Measurements from ENCODE around the gene SLC22A16. TPM values are rescaled to one million over a fixed set of nuclear protein-coding genes. Genes with fewer than 3 reads are reported as not detected.

The SLC22A16 gene
- total and polyA plus RNA-seq, 2 experiments from 2014 or later: not detected

DNA sequence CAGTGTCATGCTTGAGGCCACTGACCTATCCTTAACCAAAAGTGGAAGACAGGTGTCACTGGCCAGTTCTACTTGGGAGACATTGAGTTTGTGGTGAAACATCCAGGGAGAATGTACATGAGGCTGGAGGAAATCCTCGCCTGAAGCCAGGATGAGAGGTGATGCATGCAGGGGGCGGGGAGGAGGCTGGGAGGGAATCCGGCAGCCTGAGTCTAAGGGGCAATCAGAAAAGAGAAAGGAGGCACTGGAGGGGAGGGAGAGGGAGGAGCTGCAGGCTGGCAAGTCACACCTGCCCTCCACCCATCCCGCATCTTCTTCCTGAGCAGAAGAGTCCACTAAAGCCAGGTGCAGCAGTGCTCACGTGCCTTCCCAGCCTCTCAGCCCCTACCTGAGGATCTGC lies 46.2 kb downstream of the SLC22A16 start:
- no peaks in the 10 kb centered on the region for H3K36me3 ChIP-seq (ENCODE audit: low read depth)

DNA sequence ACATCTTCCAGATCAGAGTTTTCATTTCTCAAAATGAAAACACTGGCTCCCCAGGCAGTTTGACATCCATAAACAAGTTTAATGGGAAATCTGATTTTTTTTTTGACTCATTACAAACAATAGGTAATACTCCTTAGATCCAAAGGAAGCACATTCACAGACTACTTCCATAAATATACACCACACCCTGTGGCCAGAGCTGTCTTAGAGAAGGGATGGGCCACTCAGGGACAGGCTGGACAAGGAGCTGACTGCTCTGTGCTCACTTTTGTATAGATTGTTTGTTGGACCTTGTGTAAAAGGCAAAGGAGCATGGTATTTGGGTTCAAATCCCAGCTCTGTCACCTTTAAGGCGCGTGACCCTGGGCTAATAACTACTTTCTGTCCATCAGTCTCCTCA lies 48.3 kb downstream of the SLC22A16 start:
- no peaks in the 10 kb centered on the region for H4K20me1 ChIP-seq (ENCODE audit: insufficient read depth)
- no peak overlapping the region for H3K4me2 ChIP-seq (ENCODE audit: unreplicated experiment)
- H3K9me2 ChIP-seq (ENCODE audit: insufficient read depth): no peaks in the 10 kb centered on the region
- in situ Hi-C loops (cut with MboI): no loop called here
- TF ChIP-seq EZH2 (IDR thresholded peaks at IDR 0.05; ENCODE audit: insufficient read depth, poor library complexity, severe bottlenecking): no peak
- no peak for TF ChIP-seq EZH2phosphoT487 (IDR thresholded peaks at IDR 0.05; ENCODE audit: insufficient read depth, low read depth)
- no peaks in the 10 kb centered on the region for H3K36me3 ChIP-seq (ENCODE audit: low read depth)
- no peaks in the 10 kb centered on the region for H3F3A ChIP-seq (ENCODE audit: insufficient read depth)
- H3K4me1 ChIP-seq (ENCODE audit: insufficient read depth): no peaks in the 10 kb centered on the region
- no peak overlapping the region for H3K9ac ChIP-seq
- H3K27ac ChIP-seq: no peak overlapping the region
- H3K4me3 ChIP-seq: no peak overlapping the region
- no peak for DNase-seq
- H3K79me2 ChIP-seq (ENCODE audit: insufficient read depth): no peaks in the 10 kb centered on the region
- no peaks in the 10 kb centered on the region for H3K9me3 ChIP-seq (ENCODE audit: low read depth)
- 88 to 92% methylated on average over 2 of the region's 2 CpGs for WGBS, 2 experiments (ENCODE audit: low coverage in 1 of 2, low lambda C conversion rate in 2 of 2, missing lambda C conversion rate in 2 of 2)
- H3K27me3 ChIP-seq (replicated peaks; ENCODE audit: insufficient read depth): peaks cover 18% of the 10 kb centered on the region
- H2AFZ ChIP-seq: no peak overlapping the region

More for the DNA sequence above, 46.2 kb downstream of the SLC22A16 start:
- Histone ChIP-seq H3K27ac (no peak overlapping the region), H4K20me1 (ENCODE audit: insufficient read depth) (no peaks in the 10 kb centered on the region), H3K9ac (no peak overlapping the region), H3K27me3 (replicated peaks; ENCODE audit: insufficient read depth) (peaks cover 5% of the 10 kb centered on the region; the same call in 1 of the 2 replicates), H2AFZ (no peak overlapping the region), H3K4me1 (ENCODE audit: insufficient read depth) (no peaks in the 10 kb centered on the region), H3K4me2 (ENCODE audit: unreplicated experiment) (no peak overlapping the region), H3K79me2 (ENCODE audit: insufficient read depth) (no peaks in the 10 kb centered on the region), H3F3A (ENCODE audit: insufficient read depth) (no peaks in the 10 kb centered on the region), H3K9me3 (ENCODE audit: low read depth) (no peaks in the 10 kb centered on the region), H3K9me2 (ENCODE audit: insufficient read depth) (no peaks in the 10 kb centered on the region), H3K4me3 (no peak overlapping the region)
- no peak for DNase-seq
- no peak for TF ChIP-seq EZH2 (IDR thresholded peaks at IDR 0.05; ENCODE audit: insufficient read depth, poor library complexity, severe bottlenecking)
- TF ChIP-seq EZH2phosphoT487 (IDR thresholded peaks at IDR 0.05; ENCODE audit: insufficient read depth, low read depth): no peak
- in situ Hi-C loops (cut with MboI): no loop called here
- WGBS, 2 experiments (ENCODE audit: low coverage in 1 of 2, low lambda C conversion rate in 2 of 2, missing lambda C conversion rate in 2 of 2): 22 to 29% methylated on average over 5 of the region's 5 CpGs

DNA sequence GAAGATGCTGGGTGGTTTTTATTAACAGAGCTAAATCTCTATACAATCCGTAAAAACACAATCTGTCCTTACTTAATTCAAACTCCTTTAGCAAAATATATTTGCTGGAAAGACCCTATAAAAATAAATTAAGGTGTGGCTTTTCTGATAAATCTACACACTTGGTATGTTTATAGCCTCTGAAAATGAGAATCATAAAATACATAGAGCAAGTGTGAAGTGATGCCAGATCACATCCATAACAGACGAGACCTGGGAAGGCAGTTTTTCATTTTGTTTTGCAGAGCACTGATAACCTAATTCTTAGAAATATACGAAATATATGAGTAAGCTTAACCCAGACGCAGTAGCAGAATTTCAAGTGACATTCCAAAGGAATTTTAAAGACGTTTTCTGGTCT lies 50.6 kb downstream of the SLC22A16 start:
- no peaks in the 10 kb centered on the region for H3K9me3 ChIP-seq (ENCODE audit: low read depth)
- no peaks in the 10 kb centered on the region for H3K4me1 ChIP-seq (ENCODE audit: insufficient read depth)
- H3K4me3 ChIP-seq: no peak overlapping the region
- H3K9me2 ChIP-seq (ENCODE audit: insufficient read depth): no peaks in the 10 kb centered on the region
- H4K20me1 ChIP-seq (ENCODE audit: insufficient read depth): no peaks in the 10 kb centered on the region
- peaks cover 19% of the 10 kb centered on the region for H3K27me3 ChIP-seq (replicated peaks; ENCODE audit: insufficient read depth)
- no peaks in the 10 kb centered on the region for H3K79me2 ChIP-seq (ENCODE audit: insufficient read depth)
- H3K4me2 ChIP-seq (ENCODE audit: unreplicated experiment): no peak overlapping the region
- in situ Hi-C loops (cut with MboI): no loop called here
- no peak overlapping the region for H3K9ac ChIP-seq
- no peaks in the 10 kb centered on the region for H3K36me3 ChIP-seq (ENCODE audit: low read depth)
- TF ChIP-seq EZH2 (IDR thresholded peaks at IDR 0.05; ENCODE audit: insufficient read depth, poor library complexity, severe bottlenecking): no peak
- TF ChIP-seq EZH2phosphoT487 (IDR thresholded peaks at IDR 0.05; ENCODE audit: insufficient read depth, low read depth): no peak
- H3K27ac ChIP-seq: no peak overlapping the region
- no peak overlapping the region for H2AFZ ChIP-seq
- 23 to 25% methylated on average over 5 of the region's 5 CpGs for WGBS, 2 experiments (ENCODE audit: low coverage in 1 of 2, low lambda C conversion rate in 2 of 2, missing lambda C conversion rate in 2 of 2)
- no peaks in the 10 kb centered on the region for H3F3A ChIP-seq (ENCODE audit: insufficient read depth)
- DNase-seq: no peak

DNA sequence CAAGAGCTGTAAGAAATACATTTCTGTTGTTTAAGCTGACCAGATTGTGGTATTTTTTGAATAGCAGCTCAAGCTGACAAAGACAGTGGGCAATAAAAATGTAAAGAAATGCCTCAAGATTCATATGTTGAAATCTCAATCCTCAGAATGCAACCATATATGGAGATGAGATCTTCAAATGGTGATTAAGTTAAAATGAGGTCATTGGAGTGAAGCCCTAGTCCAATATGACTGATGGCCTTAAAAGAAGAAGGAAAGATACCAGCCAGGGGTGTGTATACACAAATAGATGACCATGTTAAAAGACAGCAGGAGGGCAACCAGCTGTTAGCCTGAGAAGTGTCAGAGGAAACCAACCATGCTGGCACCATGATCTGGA lies 54.0 kb downstream of the SLC22A16 start:
- TF ChIP-seq EZH2phosphoT487 (IDR thresholded peaks at IDR 0.05; ENCODE audit: insufficient read depth, low read depth) (no peak), EZH2 (IDR thresholded peaks at IDR 0.05; ENCODE audit: insufficient read depth, poor library complexity, severe bottlenecking) (no peak)
- no peaks in the 10 kb centered on the region for H3K4me1 ChIP-seq (ENCODE audit: insufficient read depth)
- H2AFZ ChIP-seq: no peak overlapping the region
- H3K36me3 ChIP-seq (ENCODE audit: low read depth): no peaks in the 10 kb centered on the region
- H3F3A ChIP-seq (ENCODE audit: insufficient read depth): no peaks in the 10 kb centered on the region
- DNase-seq: no peak
- H3K9me3 ChIP-seq (ENCODE audit: low read depth): no peaks in the 10 kb centered on the region
- no peak overlapping the region for H3K4me3 ChIP-seq
- in situ Hi-C loops (cut with MboI): no loop called here
- no peaks in the 10 kb centered on the region for H3K79me2 ChIP-seq (ENCODE audit: insufficient read depth)
- no peaks in the 10 kb centered on the region for H4K20me1 ChIP-seq (ENCODE audit: insufficient read depth)
- no peaks in the 10 kb centered on the region for H3K9me2 ChIP-seq (ENCODE audit: insufficient read depth)
- no peak overlapping the region for H3K4me2 ChIP-seq (ENCODE audit: unreplicated experiment)
- H3K9ac ChIP-seq: no peak overlapping the region
- H3K27ac ChIP-seq: no peak overlapping the region
- H3K27me3 ChIP-seq (replicated peaks; ENCODE audit: insufficient read depth): peaks cover 19% of the 10 kb centered on the region
